Calu3 (cell line): Measurements from ENCODE around the gene MAD2L1BP. TPM values are rescaled to one million over a fixed set of nuclear protein-coding genes. Genes with fewer than 3 reads are reported as not detected.

Experiments
- BruUV-seq: library from RNA; stranded (reverse); fragments of 400-500 nt; replicated peaks from 2 replicates; lab custom pipeline; 2021; lab: Mats Ljungman, UMichigan
- CTCF ChIA-PET: fragments of 300-600 bp; sonication (Branson Sonifier 250); formaldehyde crosslinking; loops from one replicate; lab custom pipeline; 2022; ENCODE audit warnings: antibody characterized with exemption; lab: Charles Lee
- DNase-seq: peaks from one replicate; pipeline ENCODE4 v3.0.0; 2022
- H3K27ac Mint-ChIP-seq: one replicate; pipeline ENCODE4 v1.8.0; 2022; ENCODE audit warnings: mixed read lengths; ENCODE audit not compliant: unreplicated experiment
- H3K27me3 Mint-ChIP-seq: one replicate; pipeline ENCODE4 v1.8.0; 2022; ENCODE audit warnings: mixed read lengths; ENCODE audit not compliant: unreplicated experiment
- H3K36me3 Mint-ChIP-seq: one replicate; pipeline ENCODE4 v1.8.0; 2022; ENCODE audit warnings: mild to moderate bottlenecking, moderate library complexity, mixed read lengths; ENCODE audit not compliant: insufficient read depth, unreplicated experiment
- H3K4me1 Mint-ChIP-seq: one replicate; pipeline ENCODE4 v1.8.0; 2022; ENCODE audit warnings: mild to moderate bottlenecking, low read depth, mixed read lengths; ENCODE audit not compliant: unreplicated experiment
- H3K4me3 Mint-ChIP-seq: one replicate; pipeline ENCODE4 v1.8.0; 2022; ENCODE audit warnings: mild to moderate bottlenecking, low read depth, moderate library complexity, mixed read lengths; ENCODE audit not compliant: unreplicated experiment
- H3K9me3 Mint-ChIP-seq: one replicate; pipeline ENCODE4 v1.8.0; 2022; ENCODE audit warnings: low read depth, mixed read lengths; ENCODE audit not compliant: unreplicated experiment
- intact Hi-C: fragments of 100-400 bp; cut with micrococcal nuclease; formaldehyde crosslinking; loops from one replicate; pipeline ENCODE4 v1.10.0; 2022; ENCODE audit not compliant: unreplicated experiment
- total RNA-seq: library from RNA; stranded (reverse); gene quantifications from 2 replicates; pipeline ENCODE4 v1.2.3, GENCODE V29; 2022
- TF ChIP-seq, protein P1 (sequence below): fragments of 200-600 bp; IDR thresholded peaks from one replicate; pipeline ENCODE4 v1.8.0; 2022; ENCODE audit warnings: antibody characterized with exemption; ENCODE audit not compliant: unreplicated experiment

The MAD2L1BP gene
- total RNA-seq, 1 experiment from 2014 or later = 48.2 TPM

DNA sequence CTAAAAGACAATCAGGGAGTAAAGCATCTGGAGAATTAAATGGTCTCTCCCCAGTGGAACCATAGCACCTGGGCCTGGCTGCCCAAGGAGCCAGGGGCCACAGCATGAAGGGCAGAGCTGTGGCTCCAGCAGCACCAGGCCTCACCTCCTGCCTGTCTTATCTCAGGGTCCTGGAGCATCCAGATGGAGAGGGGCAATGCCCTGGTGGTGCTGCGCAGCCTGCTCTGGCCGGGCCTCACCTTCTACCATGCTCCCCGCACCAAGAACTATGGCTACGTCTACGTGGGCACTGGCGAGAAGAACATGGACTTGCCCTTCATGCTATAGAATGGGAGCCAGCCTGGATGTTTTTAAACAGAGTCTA, 35.0 kb downstream of the MAD2L1BP start:
- no TSS peak for BruUV-seq
- H3K27ac Mint-ChIP-seq = no peak overlapping the region
- peaks cover 90% of the 10 kb centered on the region for H3K36me3 Mint-ChIP-seq
- DNase-seq = no peak
- no peaks in the 10 kb centered on the region for H3K27me3 Mint-ChIP-seq
- intact Hi-C loops = no loop called here
- no peaks in the 10 kb centered on the region for H3K9me3 Mint-ChIP-seq
- TF ChIP-seq, protein P1, sequence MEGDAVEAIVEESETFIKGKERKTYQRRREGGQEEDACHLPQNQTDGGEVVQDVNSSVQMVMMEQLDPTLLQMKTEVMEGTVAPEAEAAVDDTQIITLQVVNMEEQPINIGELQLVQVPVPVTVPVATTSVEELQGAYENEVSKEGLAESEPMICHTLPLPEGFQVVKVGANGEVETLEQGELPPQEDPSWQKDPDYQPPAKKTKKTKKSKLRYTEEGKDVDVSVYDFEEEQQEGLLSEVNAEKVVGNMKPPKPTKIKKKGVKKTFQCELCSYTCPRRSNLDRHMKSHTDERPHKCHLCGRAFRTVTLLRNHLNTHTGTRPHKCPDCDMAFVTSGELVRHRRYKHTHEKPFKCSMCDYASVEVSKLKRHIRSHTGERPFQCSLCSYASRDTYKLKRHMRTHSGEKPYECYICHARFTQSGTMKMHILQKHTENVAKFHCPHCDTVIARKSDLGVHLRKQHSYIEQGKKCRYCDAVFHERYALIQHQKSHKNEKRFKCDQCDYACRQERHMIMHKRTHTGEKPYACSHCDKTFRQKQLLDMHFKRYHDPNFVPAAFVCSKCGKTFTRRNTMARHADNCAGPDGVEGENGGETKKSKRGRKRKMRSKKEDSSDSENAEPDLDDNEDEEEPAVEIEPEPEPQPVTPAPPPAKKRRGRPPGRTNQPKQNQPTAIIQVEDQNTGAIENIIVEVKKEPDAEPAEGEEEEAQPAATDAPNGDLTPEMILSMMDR = no peak
- CTCF ChIA-PET = interaction anchor here (0.6 to 6.2 kb wide), 8 partner anchors 25 to 409 kb away, joined by 3 to 47 read pairs (median 4); no protein-coding TSS in a partner anchor
- H3K4me1 Mint-ChIP-seq = peaks cover 32% of the 10 kb centered on the region
- H3K4me3 Mint-ChIP-seq = no peak overlapping the region

DNA sequence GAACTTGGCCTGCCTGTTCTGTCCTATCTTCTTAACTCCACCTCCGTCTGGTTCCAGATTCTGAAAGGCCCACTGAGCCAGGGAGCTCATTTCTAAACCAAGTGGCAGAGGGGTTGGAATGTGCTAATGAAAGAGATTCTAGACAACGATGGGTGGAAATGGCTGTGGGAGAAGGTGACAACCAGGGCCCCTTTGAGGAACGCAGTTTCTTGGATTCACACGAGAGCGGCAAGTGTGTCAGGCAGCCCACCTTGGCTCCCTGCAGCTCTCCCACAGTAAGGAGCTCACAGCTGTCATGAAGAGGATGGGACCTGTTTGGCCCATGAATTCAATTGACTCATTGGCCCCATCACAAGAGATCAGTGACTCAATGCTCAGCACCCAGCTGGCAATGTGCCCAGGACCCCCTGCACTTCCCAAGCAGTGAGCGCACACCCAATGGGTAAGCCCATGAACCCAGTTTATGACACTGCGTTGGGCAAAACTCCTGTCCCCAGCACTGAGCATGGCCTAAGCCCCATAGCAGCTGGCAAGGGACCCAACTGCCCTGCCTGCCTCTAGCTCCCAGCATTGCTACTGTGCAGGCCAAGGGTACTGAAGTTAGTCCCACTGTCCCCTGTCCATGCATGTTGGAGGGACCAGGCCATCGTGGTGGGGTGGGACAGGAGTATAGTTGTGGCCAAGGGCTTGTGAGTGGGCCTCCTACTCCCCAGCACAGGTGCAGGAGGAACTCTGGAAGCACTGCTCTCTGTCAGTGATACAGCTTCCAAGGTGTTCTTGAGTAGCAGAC, 35.6 kb downstream of the MAD2L1BP start:
- Mint-ChIP-seq H3K9me3 (no peaks in the 10 kb centered on the region), H3K36me3 (peaks cover 96% of the 10 kb centered on the region), H3K4me3 (no peak overlapping the region), H3K27me3 (no peaks in the 10 kb centered on the region), H3K27ac (no peak overlapping the region), H3K4me1 (peaks cover 27% of the 10 kb centered on the region)
- DNase-seq = no peak
- TF ChIP-seq, protein P1 = no peak
- CTCF ChIA-PET = interaction anchor here (0.6 to 6.2 kb wide), 6 partner anchors 24 to 408 kb away, joined by 3 to 47 read pairs (median 6); no protein-coding TSS in a partner anchor
- intact Hi-C loops = no loop called here
- BruUV-seq = no TSS peak

DNA sequence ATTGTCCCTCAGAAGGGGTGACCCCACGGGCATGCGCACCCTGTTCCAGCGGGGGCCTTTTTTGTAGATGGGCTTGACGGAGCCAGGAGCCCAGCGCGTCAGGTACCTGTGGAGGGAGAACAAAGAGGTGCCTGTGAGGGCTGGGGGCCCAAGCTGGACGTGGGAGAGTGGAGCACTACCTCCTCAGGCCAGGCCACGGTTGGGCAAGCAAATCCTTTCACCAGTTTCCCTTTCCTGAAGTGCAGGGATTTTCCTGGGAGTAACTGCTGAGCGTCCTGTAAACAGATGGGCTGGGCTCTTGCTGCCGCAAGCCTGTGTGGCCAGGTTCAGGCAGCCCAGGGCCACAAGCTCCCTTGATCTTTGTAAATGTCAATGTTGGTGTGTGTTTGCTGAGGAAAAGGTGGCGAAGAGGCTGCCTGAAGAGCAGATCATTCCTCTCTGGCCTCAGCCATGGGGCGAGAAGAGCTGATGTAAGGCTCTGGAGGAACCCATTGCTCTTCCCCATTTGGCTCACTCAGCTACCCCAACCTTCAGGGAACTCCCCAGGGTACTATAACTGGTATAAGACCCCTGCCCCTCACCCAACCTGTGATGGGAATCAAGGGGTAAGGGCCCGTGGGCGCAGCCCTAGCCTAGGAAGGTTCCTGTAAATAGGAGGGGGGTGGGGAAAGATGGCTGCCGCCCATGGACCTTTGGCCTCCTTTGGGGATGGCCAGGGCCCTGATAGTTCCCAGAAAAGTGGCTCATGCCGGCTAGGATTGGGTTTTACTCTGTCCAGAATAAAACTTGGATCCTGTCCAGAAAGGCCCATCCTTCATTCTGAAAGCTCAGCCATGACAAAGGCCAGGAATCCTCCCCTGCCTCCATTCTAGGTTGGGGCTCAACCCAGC, 36.4 kb downstream of the MAD2L1BP start:
- BruUV-seq = no TSS peak
- peaks cover 99% of the 10 kb centered on the region for H3K36me3 Mint-ChIP-seq
- CTCF ChIA-PET = interaction anchor here (1.6 to 6.2 kb wide), 2 partner anchors 101 to 408 kb away, joined by 5 to 47 read pairs; no protein-coding TSS in a partner anchor

More for the DNA sequence above, 36.4 kb downstream of the MAD2L1BP start:
- Mint-ChIP-seq H3K9me3 (no peaks in the 10 kb centered on the region), H3K27ac (no peak overlapping the region), H3K4me1 (peaks cover 23% of the 10 kb centered on the region), H3K4me3 (no peak overlapping the region), H3K27me3 (no peaks in the 10 kb centered on the region)
- DNase-seq = no peak
- TF ChIP-seq, protein P1 = no peak
- intact Hi-C loops = no loop called here
